Ishikawa (cell line): ENCODE results near the gene GTF3C1.

Experiments used
- MAX ChIP-seq: IDR thresholded peaks from 2 replicates; pipeline ENCODE4 v1.6.1; 2012
- RAD21 ChIP-seq: IDR thresholded peaks from 2 replicates; pipeline ENCODE4 v1.6.1; 2012; ENCODE audit warnings: low read depth
- TAF1 ChIP-seq: IDR thresholded peaks from 2 replicates; pipeline ENCODE4 v1.6.1; 2012; ENCODE audit warnings: low read depth, mild to moderate bottlenecking
- TCF12 ChIP-seq: IDR thresholded peaks from 2 replicates; pipeline ENCODE4 v1.6.1; 2012; ENCODE audit warnings: low read depth

GRCh38 chr16:27421961-27422740 lies 127.6 kb downstream of the GTF3C1 start:
- TF ChIP-seq RAD21 (no peak), TCF12 (no peak), MAX (no peak), TAF1 (no peak)
